ENCODE measurements around the gene MAP2K6. TPM values are rescaled to one million over a fixed set of nuclear protein-coding genes. Genes with fewer than 3 reads are reported as not detected.

Gene MAP2K6
- total RNA-seq, 2 experiments from 2014 or later = 10.3 to 27.6 TPM

- POLR2A ChIA-PET = interaction anchor here (0.6 to 6.6 kb wide), 30 partner anchors 8 to 1050 kb away, joined by 3 to 49 read pairs (median 4); partner anchors contain the start of genes ABCA5 and MAP2K6
- Histone ChIP-seq H3K4me2 (ENCODE audit: low read length) (peak overlapping the region; percentile 69), H3K27ac (ENCODE audit: low read depth, low read length, poor library complexity, severe bottlenecking) (peak overlapping the region; percentile 67), H3K4me3 (ENCODE audit: low read depth, low read length, poor library complexity, severe bottlenecking) (peak overlapping the region; percentile 50), H2AFZ (ENCODE audit: low read length) (peak overlapping the region; percentile 84), H3K9me3 (ENCODE audit: low read length) (no peaks in the 10 kb centered on the region), H3K4me1 (ENCODE audit: insufficient read depth, low read length, poor library complexity, severe bottlenecking) (peaks cover 55% of the 10 kb centered on the region), H4K20me1 (ENCODE audit: insufficient read depth, low read length) (no peaks in the 10 kb centered on the region), H3K36me3 (ENCODE audit: insufficient read depth, low read length) (no peaks in the 10 kb centered on the region), H3K9me2 (ENCODE audit: insufficient read depth, low read length) (no peaks in the 10 kb centered on the region), H3K79me2 (ENCODE audit: insufficient read depth, low read depth, low read length) (no peaks in the 10 kb centered on the region)
- CTCF ChIA-PET (ENCODE audit: unreplicated experiment) = interaction anchor here (0.6 to 0.9 kb wide), 2 partner anchors 56 to 87 kb away, joined by 3 read pairs; partner anchors contain the start of gene MAP2K6
- intact Hi-C loops (cut with micrococcal nuclease; ENCODE audit: unreplicated experiment) = loop anchor here (2.0 to 5.0 kb wide), 4 partner anchors 79 to 730 kb away; partner anchors contain the start of genes ABCA5 and MAP2K6
- peak; percentile 61 for DNase-seq (ENCODE audit: low spot score)
- TF ChIP-seq, protein P1, sequence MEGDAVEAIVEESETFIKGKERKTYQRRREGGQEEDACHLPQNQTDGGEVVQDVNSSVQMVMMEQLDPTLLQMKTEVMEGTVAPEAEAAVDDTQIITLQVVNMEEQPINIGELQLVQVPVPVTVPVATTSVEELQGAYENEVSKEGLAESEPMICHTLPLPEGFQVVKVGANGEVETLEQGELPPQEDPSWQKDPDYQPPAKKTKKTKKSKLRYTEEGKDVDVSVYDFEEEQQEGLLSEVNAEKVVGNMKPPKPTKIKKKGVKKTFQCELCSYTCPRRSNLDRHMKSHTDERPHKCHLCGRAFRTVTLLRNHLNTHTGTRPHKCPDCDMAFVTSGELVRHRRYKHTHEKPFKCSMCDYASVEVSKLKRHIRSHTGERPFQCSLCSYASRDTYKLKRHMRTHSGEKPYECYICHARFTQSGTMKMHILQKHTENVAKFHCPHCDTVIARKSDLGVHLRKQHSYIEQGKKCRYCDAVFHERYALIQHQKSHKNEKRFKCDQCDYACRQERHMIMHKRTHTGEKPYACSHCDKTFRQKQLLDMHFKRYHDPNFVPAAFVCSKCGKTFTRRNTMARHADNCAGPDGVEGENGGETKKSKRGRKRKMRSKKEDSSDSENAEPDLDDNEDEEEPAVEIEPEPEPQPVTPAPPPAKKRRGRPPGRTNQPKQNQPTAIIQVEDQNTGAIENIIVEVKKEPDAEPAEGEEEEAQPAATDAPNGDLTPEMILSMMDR (conservative IDR thresholded peaks at IDR 0.05; ENCODE audit: low read length) = no peak
- TF ChIP-seq EZH2phosphoT487 (IDR thresholded peaks at IDR 0.05; ENCODE audit: borderline replicate concordance, low read depth, low read length) = no peak
- no TSS peak for BruUV-seq (replicated peaks)
Observed at GRCh38 chr17:69501591-69502468, 87.3 kb downstream of the MAP2K6 start.

DNA sequence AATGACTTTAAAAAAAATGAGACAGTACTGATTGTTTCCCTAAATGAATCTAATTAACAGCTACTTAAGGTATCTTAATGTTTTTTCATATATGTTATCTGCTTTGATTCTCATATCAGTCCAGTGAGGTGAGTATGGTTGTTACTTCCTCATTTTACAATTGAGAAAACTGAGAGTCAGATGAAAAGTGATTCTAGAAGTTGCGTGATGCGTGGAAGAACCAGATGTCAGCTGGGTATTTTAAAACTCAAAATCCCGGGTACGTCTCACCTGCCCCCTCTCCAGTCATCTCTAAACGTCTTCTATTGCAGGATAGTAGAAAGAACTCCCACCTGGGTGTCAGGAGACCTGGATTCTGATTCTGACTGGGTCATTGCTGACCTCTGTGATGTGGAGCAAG lies 89.2 kb downstream of the MAP2K6 start:
- BruUV-seq (replicated peaks) = no TSS peak
- Histone ChIP-seq H2AFZ (ENCODE audit: low read length) (peak overlapping the region; percentile 84; the same call in 1 of the 2 replicates), H3K4me1 (ENCODE audit: insufficient read depth, low read length, poor library complexity, severe bottlenecking) (peaks cover 49% of the 10 kb centered on the region), H3K9me2 (ENCODE audit: insufficient read depth, low read length) (no peaks in the 10 kb centered on the region), H3K4me3 (ENCODE audit: low read depth, low read length, poor library complexity, severe bottlenecking) (peak overlapping the region; percentile 50), H3K4me2 (ENCODE audit: low read length) (peak overlapping the region; percentile 69), H3K9me3 (ENCODE audit: low read length) (no peaks in the 10 kb centered on the region), H4K20me1 (ENCODE audit: insufficient read depth, low read length) (no peaks in the 10 kb centered on the region), H3K36me3 (ENCODE audit: insufficient read depth, low read length) (no peaks in the 10 kb centered on the region), H3K79me2 (ENCODE audit: insufficient read depth, low read depth, low read length) (no peaks in the 10 kb centered on the region), H3K27ac (ENCODE audit: low read depth, low read length, poor library complexity, severe bottlenecking) (peak overlapping the region; percentile 67)
- no peak for TF ChIP-seq EZH2phosphoT487 (IDR thresholded peaks at IDR 0.05; ENCODE audit: borderline replicate concordance, low read depth, low read length)
- DNase-seq (ENCODE audit: low spot score) = peak; percentile 88
- intact Hi-C loops (cut with micrococcal nuclease; ENCODE audit: unreplicated experiment) = loop anchor here (2.0 to 5.0 kb wide), 4 partner anchors 77 to 731 kb away; partner anchors contain the start of genes ABCA5 and MAP2K6
- CTCF ChIA-PET (ENCODE audit: unreplicated experiment) = no interaction called here
- POLR2A ChIA-PET = interaction anchor here (0.9 to 6.6 kb wide), 14 partner anchors 9 to 184 kb away, joined by 3 to 49 read pairs (median 6); partner anchors contain the start of genes ABCA5 and MAP2K6

GRCh38 chr17:69505740-69506139 lies 91.2 kb downstream of the MAP2K6 start:
- Histone ChIP-seq H3K9me2 (ENCODE audit: insufficient read depth, low read length) (no peaks in the 10 kb centered on the region), H3K27ac (ENCODE audit: low read depth, low read length, poor library complexity, severe bottlenecking) (no peak overlapping the region), H3K36me3 (ENCODE audit: insufficient read depth, low read length) (no peaks in the 10 kb centered on the region), H3K4me3 (ENCODE audit: low read depth, low read length, poor library complexity, severe bottlenecking) (no peak overlapping the region), H3K9me3 (ENCODE audit: low read length) (no peaks in the 10 kb centered on the region), H4K20me1 (ENCODE audit: insufficient read depth, low read length) (no peaks in the 10 kb centered on the region), H3K4me2 (ENCODE audit: low read length) (no peak overlapping the region), H3K79me2 (ENCODE audit: insufficient read depth, low read depth, low read length) (no peaks in the 10 kb centered on the region), H2AFZ (ENCODE audit: low read length) (peak overlapping the region; percentile 16; the same call in 1 of the 2 replicates), H3K4me1 (ENCODE audit: insufficient read depth, low read length, poor library complexity, severe bottlenecking) (peaks cover 49% of the 10 kb centered on the region)
- CTCF ChIA-PET (ENCODE audit: unreplicated experiment) = interaction anchor here (1.3 to 1.6 kb wide), 2 partner anchors 11 to 19 kb away, joined by 5 to 7 read pairs; no protein-coding TSS in a partner anchor
- intact Hi-C loops (cut with micrococcal nuclease; ENCODE audit: unreplicated experiment) = no loop called here
- no TSS peak for BruUV-seq (replicated peaks)
- no peak for DNase-seq (ENCODE audit: low spot score)
- POLR2A ChIA-PET = interaction anchor here (0.7 to 5.9 kb wide), 6 partner anchors 11 to 327 kb away, joined by 3 to 37 read pairs (median 4); no protein-coding TSS in a partner anchor
- no peak for TF ChIP-seq EZH2phosphoT487 (IDR thresholded peaks at IDR 0.05; ENCODE audit: borderline replicate concordance, low read depth, low read length)
- TF ChIP-seq, protein P1 (conservative IDR thresholded peaks at IDR 0.05; ENCODE audit: low read length) = no peak

All from OCI-LY7 (cell line).